Activated naive CD4-positive, alpha-beta T cell treated with anti-CD3 and anti-CD28 coated beads, Interleukin-2, amount 50 U/mL, for 24 hours (primary cell): ENCODE measurements around the gene FBXO8.
"Not testable (repeated sequence)": the region's sequence is repeated elsewhere in the genome, so short reads cannot be mapped to it uniquely, and the experiment has no call there.

Source experiments
- H3K27ac Mint-ChIP-seq: one replicate; pipeline ENCODE4 v1.8.0; 2021; ENCODE audit warnings: mild to moderate bottlenecking, mixed read lengths
- H3K27me3 Mint-ChIP-seq: one replicate; pipeline ENCODE4 v1.8.0; 2021; ENCODE audit warnings: mixed read lengths
- H3K36me3 Mint-ChIP-seq: one replicate; pipeline ENCODE4 v1.8.0; 2021; ENCODE audit warnings: mixed read lengths
- H3K4me1 Mint-ChIP-seq: one replicate; pipeline ENCODE4 v1.8.0; 2021; ENCODE audit warnings: mixed read lengths
- H3K4me3 Mint-ChIP-seq: one replicate; pipeline ENCODE4 v1.8.0; 2021; ENCODE audit warnings: mild to moderate bottlenecking, mixed read lengths
- H3K9me3 Mint-ChIP-seq: one replicate; pipeline ENCODE4 v1.8.0; 2021; ENCODE audit warnings: mixed read lengths

The FBXO8 gene

DNA sequence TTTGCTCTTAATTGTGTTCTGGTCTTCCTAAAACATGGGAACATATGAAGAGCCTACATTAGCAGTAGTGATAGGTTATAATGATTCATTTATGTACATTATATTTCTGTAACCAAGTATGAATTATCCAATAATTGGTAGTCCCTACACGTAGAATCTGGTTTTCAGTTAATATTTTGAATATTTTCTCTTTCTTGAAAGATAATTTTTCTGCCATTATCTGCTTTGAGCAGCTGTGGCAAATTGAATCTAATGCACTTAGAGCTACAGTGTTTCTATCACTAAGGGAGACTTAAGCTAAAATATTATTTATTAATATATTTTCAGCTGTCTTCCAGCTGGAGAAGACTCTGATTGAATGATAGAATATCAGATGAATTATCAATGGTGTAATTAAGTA is 21.2 kb upstream of the FBXO8 start:
- peaks cover 21% of the 10 kb centered on the region for H3K36me3 Mint-ChIP-seq
- no peaks in the 10 kb centered on the region for H3K9me3 Mint-ChIP-seq
- no peaks in the 10 kb centered on the region for H3K27me3 Mint-ChIP-seq
- H3K27ac Mint-ChIP-seq: no peak overlapping the region
- H3K4me1 Mint-ChIP-seq: peaks cover 16% of the 10 kb centered on the region
- H3K4me3 Mint-ChIP-seq: no peak overlapping the region

DNA sequence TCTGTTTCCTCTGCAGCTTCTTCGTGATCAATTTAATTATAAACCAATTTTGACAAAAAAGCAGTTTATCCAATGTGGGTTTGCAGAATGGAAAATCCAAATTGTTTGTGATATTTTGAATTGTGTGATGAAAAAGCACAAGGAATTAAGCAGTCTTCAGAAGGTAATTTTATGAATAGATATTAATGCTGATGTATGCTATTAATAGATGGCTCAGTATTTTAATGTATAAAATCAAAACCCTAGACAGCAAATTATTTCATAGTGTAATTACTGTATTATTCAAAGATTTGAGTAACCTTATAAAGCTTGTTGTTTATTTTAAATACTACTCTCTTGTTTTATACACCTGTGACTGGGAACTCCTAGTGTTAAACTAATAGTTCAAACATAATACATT is 20.2 kb upstream of the FBXO8 start:
- no peak overlapping the region for H3K4me3 Mint-ChIP-seq
- H3K4me1 Mint-ChIP-seq: peaks cover 18% of the 10 kb centered on the region
- H3K36me3 Mint-ChIP-seq: peaks cover 23% of the 10 kb centered on the region
- no peaks in the 10 kb centered on the region for H3K9me3 Mint-ChIP-seq
- no peaks in the 10 kb centered on the region for H3K27me3 Mint-ChIP-seq
- no peak overlapping the region for H3K27ac Mint-ChIP-seq

DNA sequence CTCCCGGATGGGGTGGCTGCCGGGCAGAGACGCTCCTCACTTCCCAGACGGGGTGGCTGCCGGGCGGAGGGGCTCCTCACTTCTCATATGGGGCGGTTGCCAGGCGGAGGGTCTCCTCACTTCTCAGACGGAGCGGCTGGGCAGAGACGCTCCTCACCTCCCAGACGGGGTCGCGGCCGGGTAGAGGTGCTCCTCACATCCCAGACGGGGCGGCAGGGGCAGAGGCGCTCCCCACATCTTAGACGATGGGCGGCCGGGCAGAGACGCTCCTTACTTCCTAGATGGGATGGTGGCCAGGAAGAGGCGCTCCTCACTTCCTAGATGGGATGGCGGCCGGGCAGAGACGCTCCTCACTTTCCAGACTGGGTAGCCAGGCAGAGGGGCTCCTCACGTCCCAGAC is 11.7 kb upstream of the FBXO8 start:
- Mint-ChIP-seq H3K4me1 (peaks cover 26% of the 10 kb centered on the region), H3K9me3 (peaks cover 15% of the 10 kb centered on the region), H3K36me3 (peaks cover 33% of the 10 kb centered on the region)
- H3K4me3 Mint-ChIP-seq, H3K27ac Mint-ChIP-seq, H3K27me3 Mint-ChIP-seq: not testable (repeated sequence)

DNA sequence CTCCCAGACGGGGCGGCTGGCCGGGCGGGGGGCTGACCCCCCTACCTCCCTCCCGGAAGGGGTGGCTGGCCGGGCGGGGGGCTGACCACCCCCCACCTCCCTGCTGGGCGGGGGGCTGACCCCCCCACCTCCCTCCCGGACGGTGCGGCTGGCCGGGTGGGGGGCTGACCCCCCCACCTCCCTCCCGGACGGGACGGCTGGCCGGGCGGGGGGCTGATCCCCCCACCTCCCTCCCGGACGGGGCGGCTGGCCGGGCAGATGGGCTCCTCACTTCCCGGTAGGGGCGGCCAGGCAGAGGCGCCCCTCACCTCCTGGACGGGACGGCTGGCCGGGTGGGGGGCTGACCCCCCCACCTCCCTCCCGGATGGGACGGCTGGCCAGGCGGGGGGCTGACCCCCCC is 11.2 kb upstream of the FBXO8 start:
- not testable (repeated sequence) for H3K4me3 Mint-ChIP-seq, H3K27ac Mint-ChIP-seq, H3K27me3 Mint-ChIP-seq
- H3K36me3 Mint-ChIP-seq: peaks cover 30% of the 10 kb centered on the region
- H3K9me3 Mint-ChIP-seq: peaks cover 15% of the 10 kb centered on the region
- peaks cover 25% of the 10 kb centered on the region for H3K4me1 Mint-ChIP-seq

DNA sequence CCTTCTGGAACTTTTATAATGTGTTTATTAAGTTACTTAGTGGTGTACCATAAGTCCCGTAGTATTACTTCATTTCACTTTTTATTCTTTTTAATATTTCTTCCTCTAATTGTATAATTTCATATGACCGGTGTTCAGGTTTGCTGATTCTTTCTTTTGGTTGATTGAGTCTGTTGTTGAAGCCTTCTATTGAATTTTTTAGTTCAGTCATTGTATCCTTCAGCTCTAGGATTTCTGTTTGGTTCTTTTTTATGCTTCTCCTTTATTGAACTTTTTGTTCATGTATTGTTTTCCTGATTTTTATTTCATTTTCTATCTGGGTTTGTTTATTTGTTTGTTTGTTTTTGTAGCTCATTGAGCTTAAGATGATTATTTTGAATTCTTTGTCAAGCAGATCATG is 9.0 kb upstream of the FBXO8 start:
- H3K27me3 Mint-ChIP-seq: no peaks in the 10 kb centered on the region
- peaks cover 15% of the 10 kb centered on the region for H3K9me3 Mint-ChIP-seq
- H3K4me3 Mint-ChIP-seq: no peak overlapping the region
- no peak overlapping the region for H3K27ac Mint-ChIP-seq
- peaks cover 32% of the 10 kb centered on the region for H3K4me1 Mint-ChIP-seq
- H3K36me3 Mint-ChIP-seq: peaks cover 29% of the 10 kb centered on the region

DNA sequence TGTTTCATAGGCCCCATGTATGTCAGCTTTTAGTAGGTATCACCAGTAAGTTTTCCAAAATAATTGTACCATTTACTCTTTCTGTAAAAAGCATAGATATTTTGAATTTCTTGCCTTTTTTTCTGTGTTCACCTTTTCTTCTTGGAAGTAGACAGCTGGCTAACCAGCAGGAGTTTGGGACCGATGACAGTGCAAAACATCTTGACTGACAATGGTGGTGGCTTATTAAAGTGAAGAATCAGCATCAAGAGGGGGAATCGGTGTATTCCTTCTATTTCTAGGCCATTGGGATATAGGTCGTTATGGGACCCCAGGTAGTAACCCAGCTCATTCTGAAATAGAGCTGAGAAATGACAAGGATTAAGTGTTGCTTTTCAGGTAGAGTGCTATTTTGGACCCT is 3.4 kb upstream of the FBXO8 start:
- H3K4me3 Mint-ChIP-seq: no peak overlapping the region
- H3K27ac Mint-ChIP-seq: no peak overlapping the region
- peaks cover 8% of the 10 kb centered on the region for H3K36me3 Mint-ChIP-seq
- no peaks in the 10 kb centered on the region for H3K9me3 Mint-ChIP-seq
- peaks cover 55% of the 10 kb centered on the region for H3K4me1 Mint-ChIP-seq
- H3K27me3 Mint-ChIP-seq: no peaks in the 10 kb centered on the region

DNA sequence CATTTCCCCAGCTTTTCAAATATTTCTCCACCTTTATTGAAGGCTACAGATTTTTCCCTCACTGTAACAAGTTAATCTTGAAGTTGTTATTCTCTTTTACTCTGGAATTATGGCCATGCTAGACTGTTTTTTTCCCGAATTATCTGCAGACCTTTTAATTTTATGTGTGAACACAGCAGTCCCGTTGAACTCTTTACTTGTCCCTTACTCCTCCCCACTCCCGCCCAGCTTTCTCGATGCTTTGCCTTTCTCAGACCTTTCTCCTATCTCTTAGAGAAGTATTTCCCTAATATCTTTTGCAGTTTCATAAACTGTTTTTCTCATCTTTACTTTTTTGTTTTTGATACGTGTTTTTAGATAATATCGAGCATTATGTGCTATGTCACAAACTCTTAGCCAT is 1.0 kb upstream of the FBXO8 start:
- no peaks in the 10 kb centered on the region for H3K27me3 Mint-ChIP-seq
- no peaks in the 10 kb centered on the region for H3K9me3 Mint-ChIP-seq
- H3K27ac Mint-ChIP-seq: peak overlapping the region; percentile 100
- peak overlapping the region; percentile 90 for H3K4me3 Mint-ChIP-seq
- peaks cover 65% of the 10 kb centered on the region for H3K4me1 Mint-ChIP-seq
- peaks cover 12% of the 10 kb centered on the region for H3K36me3 Mint-ChIP-seq

DNA sequence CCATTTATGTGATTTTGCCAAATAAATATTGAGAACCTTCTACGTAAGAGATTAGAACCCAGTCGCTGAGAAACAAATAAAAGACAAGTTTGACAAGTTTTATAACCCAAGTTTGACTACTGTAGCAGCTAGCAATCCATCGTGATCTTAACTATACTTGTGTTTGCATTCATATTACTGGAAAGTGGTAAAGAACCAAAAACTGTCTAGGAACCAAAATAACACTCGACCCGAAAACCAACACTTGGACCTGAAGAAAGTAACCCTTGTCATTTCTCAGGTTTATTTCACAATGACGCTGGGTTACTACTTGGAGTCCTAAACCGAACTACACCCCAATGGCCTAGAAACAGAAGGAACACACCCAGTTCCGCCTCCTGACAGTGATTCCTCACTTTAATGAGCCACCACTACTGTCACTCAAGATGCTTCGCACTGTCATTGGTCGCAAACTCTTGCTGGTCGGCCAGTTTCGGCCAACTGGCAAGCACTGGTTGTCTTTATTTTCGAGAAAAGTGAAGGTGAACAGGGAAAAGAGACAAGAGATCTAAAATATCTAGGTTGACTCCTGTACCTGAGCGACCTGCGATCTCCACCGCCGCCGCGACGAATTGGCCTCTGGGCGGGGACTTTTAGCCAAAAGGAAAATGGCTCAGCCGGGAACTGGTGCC is 496 bp downstream of the FBXO8 start:
- Mint-ChIP-seq H3K27ac (peak overlapping the region; percentile 100), H3K36me3 (peaks cover 17% of the 10 kb centered on the region), H3K4me3 (peak overlapping the region; percentile 90), H3K9me3 (peaks cover 4% of the 10 kb centered on the region), H3K27me3 (no peaks in the 10 kb centered on the region), H3K4me1 (peaks cover 73% of the 10 kb centered on the region)

DNA sequence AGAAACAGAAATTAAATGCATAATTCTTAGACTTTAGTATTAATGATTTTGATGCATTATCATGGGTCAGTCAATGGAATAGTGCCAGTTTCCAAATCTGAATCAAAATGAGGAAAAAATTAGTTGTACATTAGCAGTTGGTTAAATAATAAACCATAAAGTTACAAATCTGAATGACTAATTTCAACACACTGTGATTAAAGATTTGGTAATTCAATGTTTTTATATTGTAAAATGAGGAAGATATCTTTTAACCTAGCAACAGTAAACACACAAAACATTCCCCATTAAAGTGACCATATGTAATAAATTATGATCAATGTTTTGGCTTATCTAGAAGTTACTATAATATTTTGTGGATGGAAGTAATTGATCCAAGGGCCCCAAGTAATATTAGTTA is 1.6 kb downstream of the FBXO8 start:
- H3K27ac Mint-ChIP-seq: no peak overlapping the region
- H3K27me3 Mint-ChIP-seq: no peaks in the 10 kb centered on the region
- H3K4me3 Mint-ChIP-seq: peak overlapping the region; percentile 90
- peaks cover 17% of the 10 kb centered on the region for H3K36me3 Mint-ChIP-seq
- peaks cover 4% of the 10 kb centered on the region for H3K9me3 Mint-ChIP-seq
- H3K4me1 Mint-ChIP-seq: peaks cover 78% of the 10 kb centered on the region

DNA sequence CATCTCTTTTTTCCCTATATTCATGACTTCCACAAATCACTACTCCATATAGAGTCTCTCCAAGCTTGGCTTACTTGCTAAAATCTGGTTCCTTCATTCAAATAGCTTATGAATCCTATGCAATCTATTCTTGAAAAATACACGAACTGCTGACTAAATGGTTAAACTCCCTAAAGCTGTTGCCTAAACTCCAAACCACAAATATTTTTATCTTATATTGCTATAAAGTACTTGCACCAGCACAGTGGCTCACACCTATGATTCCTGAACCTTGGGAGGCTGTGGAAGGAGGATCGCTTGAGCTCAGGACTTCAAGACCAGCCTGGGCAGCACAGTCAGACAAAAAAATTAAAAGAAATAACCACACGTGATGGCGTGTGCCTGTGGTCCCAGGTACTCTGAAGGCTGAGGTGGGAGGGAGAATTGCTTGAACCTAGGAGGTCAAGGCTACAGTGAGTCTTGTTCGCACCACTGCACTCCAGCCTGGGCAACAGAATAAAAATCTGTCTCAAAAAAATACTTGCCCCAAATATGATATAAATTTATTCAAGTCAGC is 2.2 kb downstream of the FBXO8 start:
- peak overlapping the region; percentile 26 for H3K4me3 Mint-ChIP-seq
- H3K36me3 Mint-ChIP-seq: peaks cover 17% of the 10 kb centered on the region
- H3K4me1 Mint-ChIP-seq: peaks cover 79% of the 10 kb centered on the region
- peaks cover 4% of the 10 kb centered on the region for H3K9me3 Mint-ChIP-seq
- no peaks in the 10 kb centered on the region for H3K27me3 Mint-ChIP-seq
- H3K27ac Mint-ChIP-seq: peak overlapping the region; percentile 74

DNA sequence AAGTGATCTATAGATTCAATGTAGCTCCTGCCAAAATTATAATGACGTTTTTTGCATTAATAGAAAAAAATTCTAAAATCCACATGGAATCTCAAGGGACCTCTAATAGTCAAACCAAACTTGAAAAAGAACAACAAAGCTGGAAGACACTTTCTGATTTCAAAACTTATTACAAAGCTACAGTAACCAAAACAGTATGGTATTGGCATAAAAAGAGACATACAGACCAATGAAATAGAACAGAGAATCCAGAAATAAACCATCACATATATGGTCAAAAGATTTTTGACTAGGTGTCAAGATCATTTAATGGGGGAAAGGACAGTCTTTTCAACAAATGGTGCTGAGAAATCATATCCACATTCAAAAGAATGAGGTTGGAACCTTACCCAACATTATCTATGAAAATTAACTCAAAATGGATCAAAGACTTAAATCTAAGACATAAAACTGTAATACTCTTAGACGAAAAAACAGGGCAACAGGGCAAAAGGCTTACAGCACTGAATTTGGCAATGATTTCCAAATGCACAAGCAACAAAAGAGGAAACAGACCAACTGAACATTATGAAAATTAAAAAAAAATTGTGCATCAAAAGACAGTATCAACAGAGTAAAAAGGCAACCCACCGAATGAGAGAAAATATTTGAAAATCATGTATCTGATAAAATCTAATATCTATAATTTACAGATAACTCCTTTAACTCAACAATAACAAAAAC is 3.9 kb downstream of the FBXO8 start:
- Mint-ChIP-seq H3K4me3 (peak overlapping the region; percentile 42), H3K4me1 (peaks cover 76% of the 10 kb centered on the region), H3K27ac (no peak overlapping the region), H3K36me3 (peaks cover 17% of the 10 kb centered on the region), H3K9me3 (peaks cover 4% of the 10 kb centered on the region), H3K27me3 (no peaks in the 10 kb centered on the region)

DNA sequence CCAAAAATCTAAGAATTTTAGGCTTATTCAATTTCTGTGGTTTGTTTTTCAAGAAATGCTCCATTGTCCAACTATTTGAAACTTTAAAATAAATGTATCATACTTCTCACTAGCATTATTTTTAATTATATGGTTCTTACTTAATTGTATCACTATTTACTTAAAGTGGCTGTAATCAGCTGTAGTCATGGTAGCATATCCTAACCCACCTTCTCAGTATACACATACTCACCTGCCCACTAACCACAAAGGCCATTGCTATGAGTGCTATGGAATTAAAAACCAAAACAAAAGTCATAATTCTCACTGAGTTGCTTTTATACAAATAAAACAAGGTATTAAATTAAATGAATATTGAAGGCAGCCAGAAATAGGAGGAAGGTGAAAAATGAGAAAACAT is 5.0 kb downstream of the FBXO8 start:
- peaks cover 17% of the 10 kb centered on the region for H3K36me3 Mint-ChIP-seq
- no peaks in the 10 kb centered on the region for H3K27me3 Mint-ChIP-seq
- H3K4me3 Mint-ChIP-seq: no peak overlapping the region
- H3K9me3 Mint-ChIP-seq: peaks cover 4% of the 10 kb centered on the region
- peaks cover 82% of the 10 kb centered on the region for H3K4me1 Mint-ChIP-seq
- no peak overlapping the region for H3K27ac Mint-ChIP-seq

DNA sequence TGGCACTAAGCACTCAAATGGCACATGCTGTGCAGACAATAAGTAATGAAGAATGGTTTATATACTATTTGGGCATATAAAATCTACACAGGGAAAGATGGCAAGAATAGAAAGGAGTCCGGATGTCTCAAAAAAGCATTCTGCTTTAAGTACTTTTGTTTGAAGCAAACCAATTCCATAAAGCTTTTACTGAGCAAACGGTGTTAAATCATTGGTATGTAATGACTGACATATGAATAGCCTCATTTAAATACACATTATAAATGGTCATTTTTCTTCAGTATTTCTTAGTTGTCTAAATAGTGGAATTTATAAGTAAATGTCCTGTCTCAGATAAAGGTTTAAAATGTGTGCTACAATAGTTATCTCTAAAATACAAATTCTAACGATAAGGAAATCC is 6.0 kb downstream of the FBXO8 start:
- no peak overlapping the region for H3K4me3 Mint-ChIP-seq
- peaks cover 4% of the 10 kb centered on the region for H3K9me3 Mint-ChIP-seq
- H3K36me3 Mint-ChIP-seq: peaks cover 17% of the 10 kb centered on the region
- no peak overlapping the region for H3K27ac Mint-ChIP-seq
- peaks cover 83% of the 10 kb centered on the region for H3K4me1 Mint-ChIP-seq
- H3K27me3 Mint-ChIP-seq: no peaks in the 10 kb centered on the region

DNA sequence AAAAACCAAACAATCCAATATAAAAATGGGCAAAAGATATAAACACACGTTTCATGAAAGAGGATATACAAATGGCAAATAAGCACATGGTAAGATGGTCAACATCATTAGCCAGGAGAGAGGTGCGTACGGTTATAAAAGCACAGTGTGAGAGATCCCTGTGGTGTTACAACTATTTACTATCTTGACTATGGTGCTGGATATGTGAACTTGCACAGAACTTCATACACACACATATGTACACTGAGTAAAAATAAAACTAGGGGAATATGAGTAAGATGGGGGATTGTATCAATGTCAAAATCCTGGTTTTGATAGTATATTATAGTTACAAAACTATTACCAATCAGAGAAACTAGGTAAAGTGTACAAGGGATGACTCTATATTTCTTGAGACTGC is 8.4 kb downstream of the FBXO8 start:
- Mint-ChIP-seq H3K36me3 (peaks cover 14% of the 10 kb centered on the region), H3K4me3 (no peak overlapping the region), H3K27ac (no peak overlapping the region), H3K4me1 (peaks cover 76% of the 10 kb centered on the region), H3K9me3 (peaks cover 4% of the 10 kb centered on the region), H3K27me3 (no peaks in the 10 kb centered on the region)

DNA sequence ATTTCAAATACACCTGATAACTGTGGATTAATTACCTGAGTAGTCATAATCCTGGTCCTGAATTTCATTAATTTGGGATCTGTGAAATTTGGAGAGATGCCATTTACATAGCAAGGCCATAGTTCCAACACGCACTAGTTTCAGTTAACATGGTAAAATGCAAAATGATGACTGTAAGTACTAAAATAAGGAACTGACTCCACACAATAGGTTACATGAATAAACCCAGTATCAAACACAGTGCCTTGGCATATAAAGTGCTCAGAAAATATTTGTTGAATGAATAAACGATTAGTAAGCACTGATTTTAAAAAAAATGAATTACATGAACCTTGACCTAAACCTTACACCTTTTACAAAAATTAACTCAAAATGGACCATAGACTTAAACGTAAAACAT is 9.0 kb downstream of the FBXO8 start:
- peaks cover 4% of the 10 kb centered on the region for H3K9me3 Mint-ChIP-seq
- no peaks in the 10 kb centered on the region for H3K27me3 Mint-ChIP-seq
- H3K4me1 Mint-ChIP-seq: peaks cover 70% of the 10 kb centered on the region
- no peak overlapping the region for H3K27ac Mint-ChIP-seq
- H3K36me3 Mint-ChIP-seq: peaks cover 10% of the 10 kb centered on the region
- H3K4me3 Mint-ChIP-seq: no peak overlapping the region

DNA sequence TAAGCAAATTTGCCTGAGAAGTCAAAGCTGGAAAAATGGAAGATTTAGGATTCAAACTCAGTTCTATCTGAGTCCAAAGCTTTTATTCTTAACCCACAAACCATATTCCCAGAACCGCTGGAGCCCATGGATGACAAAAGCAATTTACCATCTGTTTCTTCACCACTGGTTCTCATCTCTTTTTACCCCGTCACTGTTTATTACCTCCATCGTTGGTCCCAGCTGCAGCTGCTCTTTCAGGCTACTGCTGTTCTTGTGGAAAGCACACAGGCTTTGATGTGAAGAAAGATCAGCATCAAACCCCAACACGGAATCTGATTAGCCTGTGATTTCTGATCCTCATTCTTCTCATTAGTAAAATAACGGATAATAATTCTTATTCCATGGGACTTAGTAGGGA is 9.5 kb downstream of the FBXO8 start:
- peaks cover under 1% of the 10 kb centered on the region for H3K9me3 Mint-ChIP-seq
- H3K27ac Mint-ChIP-seq: no peak overlapping the region
- no peak overlapping the region for H3K4me3 Mint-ChIP-seq
- H3K4me1 Mint-ChIP-seq: peaks cover 64% of the 10 kb centered on the region
- H3K36me3 Mint-ChIP-seq: peaks cover 5% of the 10 kb centered on the region
- H3K27me3 Mint-ChIP-seq: no peaks in the 10 kb centered on the region
